ENCODE results near the gene PRKCZ. TPM values are rescaled to one million over a fixed set of nuclear protein-coding genes. Genes with fewer than 3 reads are reported as not detected.

The PRKCZ gene
- total RNA-seq, 4 donors from 2014 or later = 0.49 to 1.9 (median 1.1) TPM; not detected in 1

- TF ChIP-seq CTCF (IDR thresholded peaks at IDR 0.05; ENCODE audit: low read depth) = no peak
Observed at GRCh38 chr1:2210786-2211185, 160.6 kb downstream of the PRKCZ start.

GRCh38 chr1:2212274-2212531 is 162.0 kb downstream of the PRKCZ start:
- no peak for TF ChIP-seq CTCF (IDR thresholded peaks at IDR 0.05; ENCODE audit: low read depth)

GRCh38 chr1:2212532-2213491 is 162.6 kb downstream of the PRKCZ start:
- TF ChIP-seq CTCF (IDR thresholded peaks at IDR 0.05; ENCODE audit: low read depth) = no peak

GRCh38 chr1:2213576-2214505 is 163.6 kb downstream of the PRKCZ start:
- TF ChIP-seq CTCF (IDR thresholded peaks at IDR 0.05; ENCODE audit: low read depth) = no peak

GRCh38 chr1:2214541-2215241 is 164.5 kb downstream of the PRKCZ start:
- no peak for TF ChIP-seq CTCF (IDR thresholded peaks at IDR 0.05; ENCODE audit: low read depth)

- no peak for TF ChIP-seq CTCF (IDR thresholded peaks at IDR 0.05; ENCODE audit: low read depth)
Observed at GRCh38 chr1:2215329-2215728, 165.1 kb downstream of the PRKCZ start.

All from subcutaneous adipose tissue (tissue), 4 donors.